DMS153 (cell line): ENCODE measurements around the gene KIF16B.

ENCODE experiments used
- DNase-seq: peaks from one replicate; lab custom pipeline; 2025; lab: John Stamatoyannopoulos, UW

The KIF16B gene

GRCh38 chr20:16437387-16437996, 135.8 kb downstream of the KIF16B start:
- no peak for DNase-seq

- DNase-seq: no peak
Measured at GRCh38 chr20:16434062-16434664, 139.1 kb downstream of the KIF16B start.

GRCh38 chr20:16433293-16433580, 140.0 kb downstream of the KIF16B start:
- DNase-seq: no peak

GRCh38 chr20:16432466-16433292, 140.6 kb downstream of the KIF16B start:
- no peak for DNase-seq

- no peak for DNase-seq
Measured at GRCh38 chr20:16428112-16428511, 145.1 kb downstream of the KIF16B start.

- DNase-seq: no peak
Measured at GRCh38 chr20:16427571-16427970, 145.7 kb downstream of the KIF16B start.

DNA sequence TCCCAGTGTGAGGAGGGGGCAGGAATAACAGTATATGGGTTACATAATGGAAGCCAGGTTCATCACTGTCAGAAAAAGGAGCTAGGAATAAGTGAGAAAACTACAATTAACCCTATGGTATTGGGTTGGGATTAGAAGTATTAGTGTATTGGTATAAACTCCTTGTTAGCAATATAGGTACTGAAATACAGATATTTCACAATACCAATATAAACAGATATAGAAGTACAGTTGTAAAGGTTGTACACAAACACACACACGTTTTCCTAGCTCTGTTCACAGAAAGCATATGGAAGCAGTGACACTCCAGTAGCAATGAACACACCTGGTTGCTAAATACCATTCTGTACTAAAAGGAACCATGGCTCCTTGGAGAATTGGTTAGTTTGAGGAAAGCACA, 148.5 kb downstream of the KIF16B start:
- no peak for DNase-seq

DNA sequence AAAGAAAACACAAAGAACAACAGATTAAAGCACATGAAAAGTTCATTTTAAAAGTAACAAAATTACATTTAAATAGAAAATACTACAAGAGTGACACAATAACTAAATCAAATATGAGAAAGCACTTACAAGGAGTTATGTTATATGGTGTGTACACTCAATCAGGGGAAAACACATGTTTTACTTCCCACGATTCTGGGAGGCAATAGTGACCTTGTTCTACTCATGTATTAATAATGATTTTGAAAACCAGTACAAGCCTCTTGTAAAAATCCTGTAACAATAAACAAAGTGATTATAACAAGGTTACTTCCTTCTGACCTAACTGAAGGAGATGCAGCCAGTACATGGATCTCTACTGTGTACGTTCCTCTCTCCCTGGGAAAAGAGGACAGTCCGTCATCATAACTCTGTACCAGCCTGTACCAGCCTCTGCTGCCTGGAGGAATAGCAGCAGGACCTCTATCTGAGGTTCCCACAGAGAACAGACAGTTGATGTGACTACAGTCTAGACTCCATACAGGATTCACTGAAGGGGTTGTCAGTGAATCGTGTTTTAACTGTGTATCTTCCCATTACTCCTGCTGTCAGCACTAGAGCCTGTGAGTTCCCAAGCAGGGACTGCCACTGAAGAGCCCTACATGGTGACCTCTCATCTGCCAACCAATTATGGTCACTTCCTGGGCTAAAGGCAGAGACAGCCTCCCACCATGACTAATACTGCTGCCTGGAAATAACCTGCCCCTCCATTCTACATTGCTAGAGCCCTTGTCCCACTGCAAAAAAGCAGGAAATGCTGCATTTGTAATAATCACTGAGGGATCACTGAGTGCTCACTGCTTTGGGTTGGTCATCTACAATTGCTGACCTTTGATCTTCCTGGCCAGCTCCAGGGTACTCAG, 149.7 kb downstream of the KIF16B start:
- no peak for DNase-seq

DNA sequence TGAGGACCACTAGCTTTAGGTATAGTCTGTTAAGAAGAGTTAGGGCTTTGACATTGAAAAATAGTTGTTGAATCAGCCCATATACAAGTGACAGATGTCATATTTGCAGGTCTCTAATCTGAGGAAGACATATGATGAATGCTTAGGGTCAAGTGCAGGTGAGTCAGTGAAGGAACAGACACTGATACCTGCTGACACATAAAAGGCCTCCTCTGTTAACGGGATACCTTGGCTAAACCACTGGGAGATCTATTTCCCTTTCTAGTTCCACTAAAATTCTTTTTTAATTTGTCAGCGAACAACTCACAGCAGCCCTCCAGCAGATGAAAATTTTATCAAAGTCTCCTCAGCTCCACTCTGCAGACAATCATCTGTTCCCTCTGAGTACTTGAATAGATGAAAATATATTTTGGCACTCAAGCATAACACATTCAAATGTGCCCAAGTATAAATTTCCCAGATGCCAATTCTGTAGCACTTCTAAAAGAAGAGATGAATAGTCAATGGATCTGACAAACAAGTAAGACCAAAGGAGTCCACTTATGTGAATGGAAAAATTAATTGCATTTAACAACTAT, 154.0 kb downstream of the KIF16B start:
- DNase-seq: no peak

GRCh38 chr20:16418616-16419015, 154.6 kb downstream of the KIF16B start:
- no peak for DNase-seq

DNA sequence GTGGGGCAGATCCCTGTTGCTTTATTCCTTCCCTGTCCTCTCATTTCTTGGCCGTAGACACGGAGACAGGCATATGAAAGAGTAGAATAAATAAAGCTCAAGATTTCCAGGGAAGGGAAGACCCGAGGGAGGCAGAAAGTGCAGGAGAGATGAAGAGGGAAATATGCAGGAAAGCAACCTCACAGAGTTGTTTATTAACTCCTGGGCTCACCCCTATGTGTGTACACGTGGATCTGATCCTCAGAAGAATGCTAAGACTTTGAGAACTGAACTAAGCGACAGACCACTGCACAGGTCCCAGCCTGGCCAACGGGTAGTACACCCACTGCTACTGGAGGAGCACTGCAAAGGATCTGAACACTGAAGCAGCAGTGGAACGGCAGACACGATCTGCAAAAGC, 156.2 kb downstream of the KIF16B start:
- no peak for DNase-seq

- no peak for DNase-seq
Measured at GRCh38 chr20:16415071-16416053, 157.9 kb downstream of the KIF16B start.

GRCh38 chr20:16412906-16413305, 160.3 kb downstream of the KIF16B start:
- DNase-seq: no peak

DNA sequence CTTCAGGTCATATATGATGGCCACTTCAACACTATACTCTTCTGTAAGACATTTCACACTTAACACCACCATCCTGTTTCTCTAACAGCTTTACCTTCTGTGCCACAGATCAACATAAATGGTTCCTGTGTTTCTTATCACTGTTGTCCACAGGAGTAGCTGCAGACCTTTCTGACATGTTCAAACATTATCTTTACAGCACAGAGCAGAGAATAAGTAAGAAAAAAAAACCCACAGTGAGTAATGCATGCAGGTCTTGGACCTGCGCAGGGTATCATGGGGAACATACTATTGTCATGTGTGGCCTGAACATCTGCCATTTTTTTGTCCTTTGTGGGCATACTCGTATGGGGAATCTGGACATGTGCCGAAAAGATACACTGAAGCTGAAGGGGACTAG, 161.9 kb downstream of the KIF16B start:
- no peak for DNase-seq

DNA sequence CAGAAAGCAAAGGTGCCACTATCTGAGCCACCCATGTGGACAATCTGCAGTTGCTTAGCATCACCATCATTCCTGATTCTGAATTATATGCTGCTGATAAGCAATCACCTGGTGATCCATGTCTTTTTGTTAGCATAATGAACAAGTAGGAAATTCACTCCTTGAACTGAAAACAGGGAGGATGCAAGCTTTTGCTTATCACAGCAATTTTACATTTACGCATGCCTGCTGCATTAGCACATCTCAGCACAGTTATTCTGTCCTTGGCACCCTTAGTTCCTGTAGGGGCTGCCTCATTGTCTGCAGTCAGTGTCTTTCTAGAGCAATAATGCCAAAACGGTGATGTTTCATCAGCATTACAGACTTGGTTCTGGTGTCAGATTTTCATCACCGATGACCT, 162.6 kb downstream of the KIF16B start:
- no peak for DNase-seq

GRCh38 chr20:16408981-16409380, 164.3 kb downstream of the KIF16B start:
- no peak for DNase-seq

- DNase-seq: no peak
Measured at GRCh38 chr20:16407251-16408067, 165.8 kb downstream of the KIF16B start.

DNA sequence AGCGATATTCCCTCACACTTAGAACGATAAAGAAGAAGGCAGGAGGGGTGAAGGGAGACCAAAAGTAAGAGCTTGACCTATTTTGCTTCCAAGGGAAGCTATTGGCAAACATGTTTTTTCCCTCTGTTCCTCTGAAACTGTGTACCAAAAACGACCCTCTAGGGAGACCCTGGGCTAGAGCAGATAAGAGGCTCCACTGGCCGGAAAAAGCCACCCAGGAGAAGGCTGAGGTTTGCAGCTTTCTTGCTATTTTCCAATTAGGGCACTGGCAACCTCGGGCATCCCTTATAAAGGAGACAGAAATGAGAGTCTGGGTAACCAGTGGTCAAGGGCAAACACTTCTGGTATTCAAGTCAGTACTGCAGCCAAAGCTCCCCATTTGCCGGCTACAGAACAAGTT, 168.0 kb downstream of the KIF16B start:
- no peak for DNase-seq

GRCh38 chr20:16404640-16405039, 168.6 kb downstream of the KIF16B start:
- DNase-seq: no peak

- DNase-seq: no peak
Measured at GRCh38 chr20:16404171-16404570, 169.1 kb downstream of the KIF16B start.
